ENCODE results near the gene C19orf38. TPM values are rescaled to one million over a fixed set of nuclear protein-coding genes. Genes with fewer than 3 reads are reported as not detected.

The C19orf38 gene
- total and polyA plus RNA-seq, 3 donors from 2014 or later, result 17.4 to 21.0 (median 19.3) TPM

GRCh38 chr19:10830931-10831779, 17.1 kb upstream of the C19orf38 start:
- no peaks in the 10 kb centered on the region for H3K36me3 ChIP-seq (ENCODE audit: low read depth, missing control alignments)
- no peak for DNase-seq
- no peak overlapping the region for H3K27ac ChIP-seq
- peaks cover 7% of the 10 kb centered on the region for H3K4me1 ChIP-seq
- WGBS, 2 donors, result 86 to 87% methylated on average over 16 to 22 of the region's 33 CpGs
- no peak overlapping the region for H3K4me3 ChIP-seq
- intact Hi-C loops (cut with DNase I; ENCODE audit: low total_unique reads), result no loop called here
- TF ChIP-seq POLR2A (IDR thresholded peaks at IDR 0.05), result no peak
- TF ChIP-seq CTCF (IDR thresholded peaks at IDR 0.05), result no peak
- no peaks in the 10 kb centered on the region for H3K27me3 ChIP-seq
- H3K9me3 ChIP-seq, result no peaks in the 10 kb centered on the region

DNA sequence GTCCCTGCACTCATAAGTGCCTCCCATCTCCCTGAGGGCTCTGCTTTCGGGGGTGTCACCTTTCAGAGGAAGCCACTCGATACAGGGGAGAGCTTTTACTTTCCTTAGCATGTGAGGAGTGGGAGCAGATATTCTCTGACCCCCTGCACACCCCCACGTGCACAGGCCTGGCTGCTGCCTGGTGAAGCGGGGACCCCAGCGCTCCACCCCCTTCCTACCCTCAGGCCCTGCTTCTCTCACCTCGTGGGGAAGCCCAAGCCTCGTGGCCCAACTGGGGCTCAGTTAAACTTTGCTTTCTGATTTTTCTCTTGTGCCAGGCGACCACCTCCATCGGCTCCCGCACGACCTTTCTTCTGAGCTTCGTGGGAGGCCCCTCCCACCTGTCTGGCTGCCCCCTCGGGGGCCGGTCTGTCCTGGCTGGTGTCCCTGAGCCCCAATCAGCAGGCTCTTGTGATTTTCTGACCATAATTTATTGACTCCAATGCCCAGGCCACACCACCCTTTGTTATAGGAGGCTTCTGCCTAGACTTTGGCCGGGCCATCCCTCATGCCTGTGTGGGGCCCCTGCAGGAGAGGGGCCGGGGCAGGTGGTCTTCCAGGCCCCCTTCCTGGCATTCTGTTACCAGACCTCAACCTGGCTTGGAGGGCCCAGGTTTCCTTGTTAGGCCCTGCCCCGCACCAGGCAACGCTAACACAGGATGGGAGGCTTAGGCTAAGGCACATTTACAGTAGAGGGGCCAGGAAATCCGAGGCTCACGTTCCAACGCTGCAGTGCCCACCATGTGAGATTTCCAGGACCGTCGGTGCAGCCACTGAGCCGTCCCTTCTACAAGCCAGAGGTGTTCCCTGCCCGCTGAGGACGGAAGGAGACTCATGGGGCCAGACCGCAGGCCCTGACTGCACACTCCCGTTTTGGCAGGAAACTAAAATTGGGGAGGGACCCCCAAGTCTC, 16.0 kb upstream of the C19orf38 start:
- no peaks in the 10 kb centered on the region for H3K27me3 ChIP-seq
- 68 to 72% methylated on average over 14 to 28 of the region's 28 CpGs for WGBS, 2 donors
- no peaks in the 10 kb centered on the region for H3K36me3 ChIP-seq (ENCODE audit: low read depth, missing control alignments)
- no peaks in the 10 kb centered on the region for H3K9me3 ChIP-seq
- DNase-seq, result no peak
- H3K4me3 ChIP-seq, result no peak overlapping the region
- intact Hi-C loops (cut with DNase I; ENCODE audit: low total_unique reads), result no loop called here
- H3K4me1 ChIP-seq, result peaks cover 7% of the 10 kb centered on the region
- TF ChIP-seq CTCF (IDR thresholded peaks at IDR 0.05) (no peak), POLR2A (IDR thresholded peaks at IDR 0.05) (no peak)
- no peak overlapping the region for H3K27ac ChIP-seq

- H3K4me3 ChIP-seq, result no peak overlapping the region
- no peaks in the 10 kb centered on the region for H3K9me3 ChIP-seq
- H3K27me3 ChIP-seq, result no peaks in the 10 kb centered on the region
- intact Hi-C loops (cut with DNase I; ENCODE audit: low total_unique reads), result no loop called here
- H3K27ac ChIP-seq, result no peak overlapping the region
- 38 to 73% methylated on average over 2 to 20 of the region's 20 CpGs for WGBS, 2 donors
- no peaks in the 10 kb centered on the region for H3K36me3 ChIP-seq (ENCODE audit: low read depth, missing control alignments)
- no peak for DNase-seq
- no peak for TF ChIP-seq CTCF (IDR thresholded peaks at IDR 0.05)
- TF ChIP-seq POLR2A (IDR thresholded peaks at IDR 0.05), result no peak
- H3K4me1 ChIP-seq, result peaks cover 7% of the 10 kb centered on the region
Observed at GRCh38 chr19:10832939-10833296, 15.3 kb upstream of the C19orf38 start.

- 28 to 47% methylated on average over 13 to 32 of the region's 32 CpGs for WGBS, 2 donors
- Histone ChIP-seq H3K27me3 (no peaks in the 10 kb centered on the region), H3K36me3 (ENCODE audit: low read depth, missing control alignments) (no peaks in the 10 kb centered on the region), H3K27ac (peak overlapping the region; percentile 91 to 98), H3K9me3 (no peaks in the 10 kb centered on the region), H3K4me1 (peaks cover 7% of the 10 kb centered on the region), H3K4me3 (peak overlapping the region in 1 of 2 donors; percentile 74)
- intact Hi-C loops (cut with DNase I; ENCODE audit: low total_unique reads), result no loop called here
- DNase-seq, result peak; percentile 45
- no peak for TF ChIP-seq CTCF (IDR thresholded peaks at IDR 0.05)
Observed at GRCh38 chr19:10835089-10835753, 13.0 kb upstream of the C19orf38 start.

All from testis (tissue), 3 donors.